ENCODE results near the gene PREP. TPM values are rescaled to one million over a fixed set of nuclear protein-coding genes. Genes with fewer than 3 reads are reported as not detected.

Gene PREP
- total RNA-seq, 1 donor from 2014 or later: 25.2 TPM

DNA sequence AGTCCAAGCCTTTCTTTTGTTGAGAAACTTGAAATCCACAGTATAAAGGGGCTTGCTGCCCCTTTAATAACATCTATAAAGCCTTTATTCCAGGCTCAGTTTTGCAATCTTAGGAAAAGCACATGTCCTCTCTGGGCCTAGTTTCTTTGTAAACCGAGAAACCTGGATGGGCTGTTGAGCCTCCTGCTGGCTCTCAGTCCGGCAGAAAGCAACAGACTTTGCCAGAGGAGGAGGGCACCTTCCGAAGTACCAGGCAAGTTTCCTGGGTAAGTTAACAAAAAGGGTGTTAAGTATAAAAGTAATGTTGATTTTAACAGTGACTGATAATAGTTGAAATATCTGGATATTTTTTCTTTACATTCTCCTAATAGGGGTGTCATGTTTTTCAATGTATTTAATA lies 124.1 kb downstream of the PREP start:
- H3K27ac ChIP-seq (replicated peaks): no peak overlapping the region
- H3K4me3 ChIP-seq: no peak overlapping the region
- DNase-seq: no peak
- TF ChIP-seq, protein P1, sequence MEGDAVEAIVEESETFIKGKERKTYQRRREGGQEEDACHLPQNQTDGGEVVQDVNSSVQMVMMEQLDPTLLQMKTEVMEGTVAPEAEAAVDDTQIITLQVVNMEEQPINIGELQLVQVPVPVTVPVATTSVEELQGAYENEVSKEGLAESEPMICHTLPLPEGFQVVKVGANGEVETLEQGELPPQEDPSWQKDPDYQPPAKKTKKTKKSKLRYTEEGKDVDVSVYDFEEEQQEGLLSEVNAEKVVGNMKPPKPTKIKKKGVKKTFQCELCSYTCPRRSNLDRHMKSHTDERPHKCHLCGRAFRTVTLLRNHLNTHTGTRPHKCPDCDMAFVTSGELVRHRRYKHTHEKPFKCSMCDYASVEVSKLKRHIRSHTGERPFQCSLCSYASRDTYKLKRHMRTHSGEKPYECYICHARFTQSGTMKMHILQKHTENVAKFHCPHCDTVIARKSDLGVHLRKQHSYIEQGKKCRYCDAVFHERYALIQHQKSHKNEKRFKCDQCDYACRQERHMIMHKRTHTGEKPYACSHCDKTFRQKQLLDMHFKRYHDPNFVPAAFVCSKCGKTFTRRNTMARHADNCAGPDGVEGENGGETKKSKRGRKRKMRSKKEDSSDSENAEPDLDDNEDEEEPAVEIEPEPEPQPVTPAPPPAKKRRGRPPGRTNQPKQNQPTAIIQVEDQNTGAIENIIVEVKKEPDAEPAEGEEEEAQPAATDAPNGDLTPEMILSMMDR (IDR thresholded peaks at IDR 0.05; ENCODE audit: borderline replicate concordance): no peak
- H3K4me1 ChIP-seq: peaks cover 13% of the 10 kb centered on the region
- no peaks in the 10 kb centered on the region for H3K27me3 ChIP-seq (ENCODE audit: low read depth)
- H3K36me3 ChIP-seq: peaks cover 61% of the 10 kb centered on the region
- no peaks in the 10 kb centered on the region for H3K9me3 ChIP-seq (replicated peaks)
- intact Hi-C loops (cut with micrococcal nuclease): no loop called here

- intact Hi-C loops (cut with micrococcal nuclease): no loop called here
- H3K27ac ChIP-seq (replicated peaks): no peak overlapping the region
- H3K9me3 ChIP-seq (replicated peaks): no peaks in the 10 kb centered on the region
- H3K4me1 ChIP-seq: peaks cover 21% of the 10 kb centered on the region
- TF ChIP-seq, protein P1 (IDR thresholded peaks at IDR 0.05; ENCODE audit: borderline replicate concordance): no peak
- no peaks in the 10 kb centered on the region for H3K27me3 ChIP-seq (ENCODE audit: low read depth)
- H3K4me3 ChIP-seq: no peak overlapping the region
- no peak for DNase-seq
- peaks cover 54% of the 10 kb centered on the region for H3K36me3 ChIP-seq
These were observed 124.8 kb downstream of the PREP start for GRCh38 chr6:105278035-105278434.

DNA sequence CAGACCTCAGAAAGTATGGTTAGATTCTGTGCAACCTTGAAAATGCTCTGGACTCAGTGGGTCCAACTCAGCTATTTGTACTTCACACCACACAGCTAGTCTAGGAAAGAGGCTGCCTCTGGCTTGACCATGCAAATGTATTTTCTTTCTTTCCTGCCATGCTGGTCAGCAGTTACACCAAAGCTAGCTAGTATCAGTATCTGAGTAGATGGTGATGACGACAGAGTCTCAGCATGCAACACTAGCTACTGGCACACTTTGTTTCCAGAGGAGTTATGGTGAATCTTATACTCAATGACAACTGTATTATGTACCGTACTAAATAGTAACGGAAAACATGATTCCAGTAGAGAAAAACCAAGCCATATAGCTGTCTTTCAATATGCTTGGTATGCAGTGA lies 126.5 kb downstream of the PREP start:
- Histone ChIP-seq H3K4me1 (peaks cover 33% of the 10 kb centered on the region), H3K9me3 (replicated peaks) (no peaks in the 10 kb centered on the region), H3K4me3 (no peak overlapping the region), H3K36me3 (peaks cover 37% of the 10 kb centered on the region), H3K27me3 (ENCODE audit: low read depth) (no peaks in the 10 kb centered on the region), H3K27ac (replicated peaks) (no peak overlapping the region)
- no peak for DNase-seq
- TF ChIP-seq, protein P1 (IDR thresholded peaks at IDR 0.05; ENCODE audit: borderline replicate concordance): no peak
- intact Hi-C loops (cut with micrococcal nuclease): no loop called here

GRCh38 chr6:105275542-105275941 lies 127.3 kb downstream of the PREP start:
- Histone ChIP-seq H3K9me3 (replicated peaks) (no peaks in the 10 kb centered on the region), H3K4me3 (no peak overlapping the region), H3K27me3 (ENCODE audit: low read depth) (no peaks in the 10 kb centered on the region), H3K27ac (replicated peaks) (no peak overlapping the region), H3K36me3 (peaks cover 31% of the 10 kb centered on the region), H3K4me1 (peaks cover 33% of the 10 kb centered on the region)
- TF ChIP-seq, protein P1 (IDR thresholded peaks at IDR 0.05; ENCODE audit: borderline replicate concordance): no peak
- intact Hi-C loops (cut with micrococcal nuclease): no loop called here
- DNase-seq: no peak

- Histone ChIP-seq H3K36me3 (peaks cover 31% of the 10 kb centered on the region), H3K9me3 (replicated peaks) (no peaks in the 10 kb centered on the region), H3K27ac (replicated peaks) (peak overlapping the region; percentile 64), H3K4me3 (no peak overlapping the region), H3K4me1 (peaks cover 33% of the 10 kb centered on the region), H3K27me3 (ENCODE audit: low read depth) (no peaks in the 10 kb centered on the region)
- no peak for DNase-seq
- intact Hi-C loops (cut with micrococcal nuclease): no loop called here
- TF ChIP-seq, protein P1 (IDR thresholded peaks at IDR 0.05; ENCODE audit: borderline replicate concordance): no peak
These were observed 128.2 kb downstream of the PREP start for GRCh38 chr6:105274678-105275077.

DNA sequence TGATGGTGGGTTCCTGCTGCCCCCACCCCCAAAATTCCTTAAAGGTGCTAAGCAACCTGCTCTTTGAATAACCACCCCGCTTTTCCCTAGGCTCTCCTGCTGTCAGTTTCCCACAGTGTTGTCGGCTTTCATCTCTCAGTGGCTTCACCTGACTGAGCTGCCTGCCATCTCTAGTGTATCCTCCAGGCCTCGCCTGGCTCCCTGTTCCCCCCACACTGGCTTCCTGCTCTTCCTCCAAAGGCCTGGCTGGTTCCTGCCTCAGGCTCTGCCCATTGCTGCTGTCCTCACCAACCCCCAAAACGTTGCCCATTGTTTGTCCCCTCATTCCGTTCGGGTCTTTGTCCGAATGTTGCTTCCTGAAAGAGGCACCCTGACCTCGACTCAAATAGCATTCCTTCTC lies 129.3 kb downstream of the PREP start:
- peaks cover 31% of the 10 kb centered on the region for H3K36me3 ChIP-seq
- no peaks in the 10 kb centered on the region for H3K9me3 ChIP-seq (replicated peaks)
- no peaks in the 10 kb centered on the region for H3K27me3 ChIP-seq (ENCODE audit: low read depth)
- TF ChIP-seq, protein P1 (IDR thresholded peaks at IDR 0.05; ENCODE audit: borderline replicate concordance): no peak
- intact Hi-C loops (cut with micrococcal nuclease): no loop called here
- H3K4me1 ChIP-seq: peaks cover 29% of the 10 kb centered on the region
- peak overlapping the region; percentile 64 for H3K27ac ChIP-seq (replicated peaks)
- no peak overlapping the region for H3K4me3 ChIP-seq
- no peak for DNase-seq
